CD4-positive, alpha-beta T cell (primary cell): ENCODE data around the gene TBC1D2B. TPM values are rescaled to one million over a fixed set of nuclear protein-coding genes. Genes with fewer than 3 reads are reported as not detected.

Experiments used
- ATAC-seq: fragments of 200-7000 bp; cut with Tn5 transposase; one replicate; pipeline ENCODE4 v1.10.0; 2022; ENCODE audit warnings: mild to moderate bottlenecking; ENCODE audit not compliant: poor library complexity
- CTCF ChIA-PET: fragments of 350-600 bp; sonication (Branson Sonifier 250); formaldehyde crosslinking; loops from one replicate; lab custom pipeline; 2021; ENCODE audit warnings: antibody characterized with exemption, inconsistent platforms; lab: Charles Lee
- POLR2A ChIA-PET: fragments of 350-600 bp; sonication (Branson Sonifier 250); formaldehyde crosslinking; loops from one replicate; lab custom pipeline; 2021; ENCODE audit warnings: antibody characterized with exemption, inconsistent platforms; lab: Charles Lee
- DNase-seq, 14 experiments: peaks; one replicate each; pipeline ENCODE4 v3.0.0-alpha.2; 2013 to 2020; ENCODE audit warnings: mixed read lengths in 2 of 14
- H3K27ac ChIP-seq, 2 donors: one replicate each; pipeline versions ENCODE4 v1.5.1 to v1.7.0; 2013; ENCODE audit warnings: low read length in 2 of 2, low read depth in 1 of 2, mild to moderate bottlenecking in 1 of 2
- H3K27me3 ChIP-seq, 2 experiments: 1 replicate in 1 of 2; 2 replicates in 1 of 2; pipeline versions ENCODE4 v1.6.1 to v1.7.0; 2013; ENCODE audit warnings: low read length in 2 of 2, control low read depth in 1 of 2, mild to moderate bottlenecking in 1 of 2, moderate library complexity in 1 of 2; ENCODE audit not compliant: insufficient read depth in 2 of 2, control insufficient read depth in 1 of 2
- H3K36me3 ChIP-seq: one replicate; pipeline ENCODE4 v1.6.1; 2013; ENCODE audit warnings: low read length, control low read depth; ENCODE audit not compliant: insufficient read depth
- H3K4me1 ChIP-seq: one replicate; pipeline ENCODE4 v1.6.1; 2013; ENCODE audit warnings: low read length, control low read depth; ENCODE audit not compliant: insufficient read depth
- H3K4me3 ChIP-seq: one replicate; pipeline ENCODE4 v1.5.1; 2013; ENCODE audit warnings: mild to moderate bottlenecking, low read length, moderate library complexity
- H3K9me3 ChIP-seq, 2 experiments: 1 replicate in 1 of 2; 2 replicates in 1 of 2; pipeline versions ENCODE4 v1.6.1 to v1.7.0; 2013; ENCODE audit warnings: low read length in 2 of 2, mild to moderate bottlenecking in 2 of 2, control low read depth in 1 of 2, moderate library complexity in 1 of 2; ENCODE audit not compliant: control insufficient read depth in 1 of 2, insufficient read depth in 1 of 2
- H3K27ac Mint-ChIP-seq: one replicate; pipeline ENCODE4 v1.8.0; 2020; ENCODE audit warnings: mixed read lengths
- H3K27me3 Mint-ChIP-seq: one replicate; pipeline ENCODE4 v1.8.0; 2021; ENCODE audit warnings: mixed read lengths
- H3K36me3 Mint-ChIP-seq: one replicate; pipeline ENCODE4 v1.8.0; 2021; ENCODE audit warnings: low read depth, mixed read lengths
- H3K4me1 Mint-ChIP-seq: one replicate; pipeline ENCODE4 v1.8.0; 2021; ENCODE audit warnings: low read depth, mixed read lengths
- H3K4me3 Mint-ChIP-seq: one replicate; pipeline ENCODE4 v1.8.0; 2020; ENCODE audit warnings: mild to moderate bottlenecking, mixed read lengths
- H3K9me3 Mint-ChIP-seq: one replicate; pipeline ENCODE4 v1.8.0; 2020; ENCODE audit warnings: mixed read lengths
- intact Hi-C, 2 experiments: fragments of 100-400 bp; cut with DNase I in 1 of 2; cut with micrococcal nuclease in 1 of 2; formaldehyde crosslinking; loops; one replicate each; pipeline versions ENCODE4 v1.15.1 to v1.9.0; 2023 to 2025; cut with DNase I, micrococcal nuclease
- total RNA-seq, 174 experiments: library from RNA in 2 of 174; stranded (reverse) in 2 of 174; gene quantifications; one replicate each; pipeline ENCODE4 v1.2.3 and lab custom pipeline; 2021 to 2026
- TF ChIP-seq, protein P1 (sequence below): fragments of 200-600 bp; IDR thresholded peaks from one replicate; pipeline ENCODE4 v1.8.0; 2022; ENCODE audit warnings: antibody characterized with exemption, mild to moderate bottlenecking

Gene TBC1D2B
- total RNA-seq, 2 experiments from 2014 or later: 89.3 to 97.6 TPM

- peak in 1 of 14 experiments; percentile 54 for DNase-seq
- peak; percentile 9 for ATAC-seq
- ChIA-PET CTCF (interaction anchor here (1.0 to 6.1 kb wide), 4 partner anchors 16 to 57 kb away, joined by 3 to 37 read pairs (median 24); no protein-coding TSS in a partner anchor), POLR2A (interaction anchor here (1.9 to 14.1 kb wide), 5 partner anchors 10 to 214 kb away, joined by 5 to 304 read pairs (median 40); partner anchors contain the start of gene TBC1D2B)
- peaks cover 99% of the 10 kb centered on the region for H3K4me1 Mint-ChIP-seq
- no peaks in the 10 kb centered on the region for H3K9me3 ChIP-seq
- H3K4me1 ChIP-seq: peaks cover 93% of the 10 kb centered on the region
- peaks cover 19% of the 10 kb centered on the region for H3K36me3 Mint-ChIP-seq
- H3K4me3 ChIP-seq: no peak overlapping the region
- peak overlapping the region; percentile 84 for H3K27ac Mint-ChIP-seq
- peaks cover 18% of the 10 kb centered on the region for H3K36me3 ChIP-seq
- no peaks in the 10 kb centered on the region for H3K27me3 Mint-ChIP-seq
- intact Hi-C loops: loop anchor here in 1 of 2 experiments (2.0 kb wide), 1 partner anchor 25 kb away; the partner anchor contains the start of gene TBC1D2B
- no peaks in the 10 kb centered on the region for H3K27me3 ChIP-seq
- no peaks in the 10 kb centered on the region for H3K9me3 Mint-ChIP-seq
- peak overlapping the region; percentile 78 to 83 for H3K27ac ChIP-seq
- TF ChIP-seq, protein P1, sequence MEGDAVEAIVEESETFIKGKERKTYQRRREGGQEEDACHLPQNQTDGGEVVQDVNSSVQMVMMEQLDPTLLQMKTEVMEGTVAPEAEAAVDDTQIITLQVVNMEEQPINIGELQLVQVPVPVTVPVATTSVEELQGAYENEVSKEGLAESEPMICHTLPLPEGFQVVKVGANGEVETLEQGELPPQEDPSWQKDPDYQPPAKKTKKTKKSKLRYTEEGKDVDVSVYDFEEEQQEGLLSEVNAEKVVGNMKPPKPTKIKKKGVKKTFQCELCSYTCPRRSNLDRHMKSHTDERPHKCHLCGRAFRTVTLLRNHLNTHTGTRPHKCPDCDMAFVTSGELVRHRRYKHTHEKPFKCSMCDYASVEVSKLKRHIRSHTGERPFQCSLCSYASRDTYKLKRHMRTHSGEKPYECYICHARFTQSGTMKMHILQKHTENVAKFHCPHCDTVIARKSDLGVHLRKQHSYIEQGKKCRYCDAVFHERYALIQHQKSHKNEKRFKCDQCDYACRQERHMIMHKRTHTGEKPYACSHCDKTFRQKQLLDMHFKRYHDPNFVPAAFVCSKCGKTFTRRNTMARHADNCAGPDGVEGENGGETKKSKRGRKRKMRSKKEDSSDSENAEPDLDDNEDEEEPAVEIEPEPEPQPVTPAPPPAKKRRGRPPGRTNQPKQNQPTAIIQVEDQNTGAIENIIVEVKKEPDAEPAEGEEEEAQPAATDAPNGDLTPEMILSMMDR: no peak
- H3K4me3 Mint-ChIP-seq: peak overlapping the region; percentile 76
Observed at GRCh38 chr15:78051596-78051995, 25.9 kb downstream of the TBC1D2B start.

- ChIA-PET POLR2A (interaction anchor here (0.8 to 14.1 kb wide), 7 partner anchors 8 to 214 kb away, joined by 3 to 304 read pairs (median 10); partner anchors contain the start of gene TBC1D2B), CTCF (interaction anchor here (0.7 to 6.1 kb wide), 8 partner anchors 11 to 143 kb away, joined by 3 to 37 read pairs (median 7); partner anchors contain the start of gene TBC1D2B)
- H3K4me1 ChIP-seq: peaks cover 93% of the 10 kb centered on the region
- peaks cover 19% of the 10 kb centered on the region for H3K36me3 Mint-ChIP-seq
- H3K36me3 ChIP-seq: peaks cover 18% of the 10 kb centered on the region
- DNase-seq (peak in 1 of 14 experiments; percentile 23), ATAC-seq (no peak)
- H3K4me3 ChIP-seq: no peak overlapping the region
- H3K9me3 Mint-ChIP-seq: no peaks in the 10 kb centered on the region
- intact Hi-C loops: loop anchor here in 1 of 2 experiments (1.0 to 2.0 kb wide), 2 partner anchors 18 to 26 kb away; partner anchors contain the start of gene TBC1D2B
- H3K4me1 Mint-ChIP-seq: peaks cover 99% of the 10 kb centered on the region
- no peaks in the 10 kb centered on the region for H3K27me3 ChIP-seq
- H3K27me3 Mint-ChIP-seq: no peaks in the 10 kb centered on the region
- TF ChIP-seq, protein P1: no peak
- peak overlapping the region; percentile 84 for H3K27ac Mint-ChIP-seq
- H3K4me3 Mint-ChIP-seq: no peak overlapping the region
- no peaks in the 10 kb centered on the region for H3K9me3 ChIP-seq
- H3K27ac ChIP-seq: peak overlapping the region; percentile 78 to 83
Observed at GRCh38 chr15:78050826-78051225, 26.7 kb downstream of the TBC1D2B start.

- Mint-ChIP-seq H3K36me3 (peaks cover 19% of the 10 kb centered on the region), H3K4me3 (peak overlapping the region; percentile 76), H3K27me3 (no peaks in the 10 kb centered on the region), H3K9me3 (no peaks in the 10 kb centered on the region), H3K4me1 (peaks cover 98% of the 10 kb centered on the region), H3K27ac (peak overlapping the region; percentile 84)
- intact Hi-C loops: loop anchor here in 1 of 2 experiments (1.0 to 2.0 kb wide), 2 partner anchors 19 to 26 kb away; partner anchors contain the start of gene TBC1D2B
- Histone ChIP-seq H3K4me3 (no peak overlapping the region), H3K27ac (peak overlapping the region; percentile 78 to 83), H3K4me1 (peaks cover 91% of the 10 kb centered on the region), H3K9me3 (no peaks in the 10 kb centered on the region), H3K27me3 (no peaks in the 10 kb centered on the region), H3K36me3 (peaks cover 18% of the 10 kb centered on the region)
- CTCF ChIA-PET: interaction anchor here (0.7 to 6.1 kb wide), 8 partner anchors 11 to 143 kb away, joined by 3 to 37 read pairs (median 7); partner anchors contain the start of gene TBC1D2B
- TF ChIP-seq, protein P1: no peak
- POLR2A ChIA-PET: interaction anchor here (0.5 to 14.1 kb wide), 9 partner anchors 9 to 215 kb away, joined by 3 to 304 read pairs (median 7); partner anchors contain the start of gene TBC1D2B
- DNase-seq: peak in 3 of 14 experiments; percentile 61 to 74 (median 67)
- peak; percentile 50 for ATAC-seq
Observed at GRCh38 chr15:78050441-78050809, 27.1 kb downstream of the TBC1D2B start.
